Measurements from ENCODE around the gene STMN3. TPM values are rescaled to one million over a fixed set of nuclear protein-coding genes. Genes with fewer than 3 reads are reported as not detected.

The STMN3 gene
- total RNA-seq, 1 experiment from 2014 or later = 138 TPM

GRCh38 chr20:63635431-63636141 lies 17.6 kb downstream of the STMN3 start:
- CTCF ChIA-PET = no interaction called here
- Histone ChIP-seq H2AFZ (ENCODE audit: low read depth, low read length, poor library complexity, severe bottlenecking) (no peak overlapping the region), H3K79me2 (ENCODE audit: insufficient read depth, low read length) (no peaks in the 10 kb centered on the region), H3K4me3 (replicated peaks in 1 of 2; ENCODE audit: low read depth in 1 of 2, low read length in 2 of 2) (no peak overlapping the region), H3K9me2 (ENCODE audit: insufficient read depth) (no peaks in the 10 kb centered on the region), H3K27ac (ENCODE audit: low read depth, low read length) (no peak overlapping the region), H3K4me2 (ENCODE audit: low read length) (no peak overlapping the region), H3K9me3 (ENCODE audit: control insufficient read depth in 1 of 2, insufficient read depth in 1 of 2, low read depth in 1 of 2, low read length in 2 of 2) (no peaks in the 10 kb centered on the region), H3K27me3 (ENCODE audit: insufficient read depth, low read length) (no peaks in the 10 kb centered on the region), H3K4me1 (ENCODE audit: control insufficient read depth in 1 of 2, insufficient read depth in 2 of 2, low read length in 2 of 2) (peaks cover 0 to 5% of the 10 kb centered on the region in 2 experiments; a peak in 2 of 4 replicates), H3K9ac (ENCODE audit: low read length) (no peak overlapping the region), H3K36me3 (ENCODE audit: control insufficient read depth in 1 of 2, insufficient read depth in 2 of 2, low read length in 2 of 2) (peaks cover 0 to 8% of the 10 kb centered on the region in 2 experiments; a peak in 1 of 4 replicates), H4K20me1 (ENCODE audit: insufficient read depth) (no peaks in the 10 kb centered on the region)
- no peak for ATAC-seq
- POLR2A ChIA-PET = no interaction called here
- intact Hi-C loops (cut with micrococcal nuclease) = no loop called here
- TF ChIP-seq ZFX (IDR thresholded peaks at IDR 0.05) (no peak), CBX3 (IDR thresholded peaks at IDR 0.05; ENCODE audit: low read depth) (no peak), ELF1 (IDR thresholded peaks at IDR 0.05; ENCODE audit: borderline replicate concordance, low read depth) (no peak), YY1 (IDR thresholded peaks at IDR 0.05; ENCODE audit: extremely low read depth, insufficient replicate concordance, low read depth, low read length) (no peak), REST (IDR thresholded peaks at IDR 0.05; ENCODE audit: low read depth) (no peak), EZH2 (IDR thresholded peaks at IDR 0.05) (no peak)
- BruUV-seq (replicated peaks) = no TSS peak
- no peak for DNase-seq (ENCODE audit: low read depth, low spot score)
- RAD21 ChIA-PET (ENCODE audit: low non-redundant PET in 1 of 2, low total read pairs in 2 of 2, uncharacterized antibody in 2 of 2, unreplicated experiment in 2 of 2) = no interaction called here
